ENCODE measurements around the gene TBC1D5.

TBC1D5 gene

GRCh38 chr3:17140670-17141505 lies 601.5 kb downstream of the TBC1D5 start:
- TF ChIP-seq CTCF (conservative IDR thresholded peaks at IDR 0.05) = no peak; the same call in 1 of the 2 replicates
- no peak overlapping the region for H3K27ac ChIP-seq

DNA sequence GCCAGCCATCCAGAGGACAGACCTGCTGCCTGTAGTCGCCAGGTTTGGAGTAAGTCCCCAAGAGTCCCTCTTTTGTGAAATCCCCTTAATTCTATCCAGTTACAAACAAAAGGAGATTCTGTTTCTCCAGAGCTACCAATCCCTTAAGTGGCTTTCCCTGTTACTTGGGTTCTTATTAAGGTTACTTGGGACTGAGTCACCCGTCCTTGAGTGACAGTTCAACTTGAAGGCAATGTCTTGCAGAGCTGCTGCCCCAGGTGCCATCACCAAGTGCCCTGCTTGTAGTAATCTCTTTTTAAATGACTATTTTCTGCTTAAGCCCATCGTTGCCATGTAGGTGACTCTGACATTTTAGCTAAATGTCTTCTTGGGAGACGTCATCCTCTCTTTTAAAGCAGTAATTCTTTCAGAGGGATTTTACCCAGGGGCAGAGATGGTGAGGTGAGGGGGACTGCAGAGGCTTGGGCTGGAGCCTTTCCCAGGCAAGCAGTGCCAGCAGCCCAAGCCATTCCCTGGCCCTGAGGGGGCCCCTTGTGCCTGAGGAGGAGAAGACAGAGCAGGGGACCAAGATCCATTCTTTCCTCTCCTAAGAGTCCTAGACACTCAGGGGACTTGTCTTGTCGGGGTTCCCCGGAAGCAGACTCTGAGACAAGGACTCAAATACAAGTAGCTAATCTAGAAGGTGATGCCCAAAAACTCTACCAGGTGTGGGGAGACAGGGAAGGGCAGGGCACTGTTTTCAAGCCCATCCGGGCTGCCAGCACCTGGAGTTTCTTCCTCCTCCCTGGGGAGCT lies 604.0 kb downstream of the TBC1D5 start:
- H3K27ac ChIP-seq = no peak overlapping the region
- no peak for TF ChIP-seq CTCF (conservative IDR thresholded peaks at IDR 0.05)

- H3K27ac ChIP-seq = no peak overlapping the region
- no peak for TF ChIP-seq CTCF (conservative IDR thresholded peaks at IDR 0.05)
Observed at GRCh38 chr3:17137321-17137826, 605.1 kb downstream of the TBC1D5 start.

DNA sequence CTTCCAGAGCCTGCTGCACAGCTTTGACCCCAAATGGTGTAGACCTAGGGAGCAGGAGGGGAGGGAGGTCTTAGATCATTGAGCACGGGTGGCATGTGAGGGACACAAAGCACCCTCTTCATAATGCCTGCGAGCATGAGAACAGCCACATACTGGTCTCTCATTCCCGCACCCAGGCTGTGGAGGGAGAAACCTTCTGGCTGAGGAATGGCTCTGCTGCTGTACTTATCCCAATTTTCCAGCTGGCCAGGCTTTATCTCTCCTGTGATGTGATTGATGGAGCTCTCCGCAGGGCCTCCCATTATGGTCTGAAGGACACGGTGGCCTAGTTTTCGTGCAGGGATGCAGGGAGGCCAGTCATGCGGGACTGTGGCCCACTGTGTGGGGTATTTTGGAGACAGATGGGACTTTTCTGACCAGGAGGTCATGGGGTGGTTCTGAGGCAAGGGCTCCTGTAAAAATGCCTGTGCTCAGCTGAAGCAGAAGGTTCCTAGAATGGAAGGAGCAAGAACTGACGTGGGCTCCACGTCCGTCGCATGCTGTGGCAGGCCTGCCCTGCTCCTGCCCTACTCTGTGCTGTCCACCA lies 606.2 kb downstream of the TBC1D5 start:
- H3K27ac ChIP-seq = no peak overlapping the region
- no peak for TF ChIP-seq CTCF (conservative IDR thresholded peaks at IDR 0.05)

DNA sequence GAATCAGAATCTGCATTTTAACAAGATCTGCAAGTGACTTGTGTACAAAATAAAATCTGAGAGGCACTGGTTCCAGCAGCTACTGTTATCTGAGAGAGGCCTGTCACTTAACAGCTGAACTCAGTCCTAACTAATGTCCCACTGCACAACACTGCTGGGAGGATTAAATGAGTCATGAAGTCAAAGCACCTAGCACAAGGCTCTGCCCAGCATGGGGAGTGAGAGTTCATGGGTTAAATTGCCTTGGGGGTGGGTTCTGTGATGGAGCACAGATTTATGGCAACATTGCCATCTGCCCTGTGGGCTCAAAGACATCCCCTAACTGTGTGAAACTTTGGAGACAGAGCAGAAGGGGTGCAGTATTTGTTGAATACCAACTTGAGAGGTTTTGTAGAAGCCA lies 606.7 kb downstream of the TBC1D5 start:
- no peak for TF ChIP-seq CTCF (conservative IDR thresholded peaks at IDR 0.05)

GRCh38 chr3:17133632-17134545 lies 608.5 kb downstream of the TBC1D5 start:
- no peak overlapping the region for H3K27ac ChIP-seq
- no peak for TF ChIP-seq CTCF (conservative IDR thresholded peaks at IDR 0.05)

More for the DNA sequence above, 606.7 kb downstream of the TBC1D5 start:
- no peak overlapping the region for H3K27ac ChIP-seq
